Spleen (tissue), 7 donors: Measurements from ENCODE around the gene ROR1.

Experiments used
- POLR2AphosphoS5 ChIP-seq, 3 donors: sonication (generic); formaldehyde crosslinking; IDR thresholded peaks; one replicate each; pipeline ENCODE4 v1.5.1; 2017; ENCODE audit warnings: antibody characterized with exemption in 3 of 3
- TF ChIP-seq, protein P1 (sequence below), 11 experiments: fragments of 200-600 bp in 7 of 11; fragments of 450-650 bp in 4 of 11; sonication (generic) in 4 of 11; IDR thresholded peaks in 8 of 11; conservative IDR thresholded peaks in 3 of 11; 1 replicate in 7 of 11; 2 replicates in 4 of 11; pipeline versions ENCODE4 v1.4.0 to v1.8.0; 2016 to 2021; ENCODE audit warnings: antibody characterized with exemption in 11 of 11, inconsistent platforms in 4 of 11, mild to moderate bottlenecking in 1 of 11
- donor health status: DM: no; HTN: no; CAD: no; lungs with moderate emphysema.
- donor health status: DM: no; HTN: no; CAD: no.
- donor health status: DM: no; HTN: no; CAD: no.

DNA sequence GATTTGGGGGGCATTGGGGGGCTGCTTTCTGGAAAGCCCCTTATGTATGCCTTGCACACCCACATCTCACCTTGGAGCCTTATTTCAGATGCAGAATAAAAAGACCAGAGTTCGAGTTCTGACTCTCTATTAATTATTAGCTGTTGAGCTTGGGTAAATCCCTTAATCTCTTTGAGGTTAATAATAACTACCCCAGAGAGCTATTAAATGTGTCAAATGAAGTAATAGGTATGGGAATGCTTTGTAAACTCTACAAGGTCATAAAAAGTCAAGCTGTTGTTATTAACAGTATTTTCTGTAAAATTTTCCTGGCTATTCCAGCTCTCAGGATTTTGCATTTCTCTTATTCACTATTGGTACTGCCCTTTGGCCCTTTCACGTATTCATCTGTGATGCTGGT, 122.9 kb downstream of the ROR1 start:
- TF ChIP-seq POLR2AphosphoS5 (IDR thresholded peaks at IDR 0.05): no peak
- TF ChIP-seq, protein P1, sequence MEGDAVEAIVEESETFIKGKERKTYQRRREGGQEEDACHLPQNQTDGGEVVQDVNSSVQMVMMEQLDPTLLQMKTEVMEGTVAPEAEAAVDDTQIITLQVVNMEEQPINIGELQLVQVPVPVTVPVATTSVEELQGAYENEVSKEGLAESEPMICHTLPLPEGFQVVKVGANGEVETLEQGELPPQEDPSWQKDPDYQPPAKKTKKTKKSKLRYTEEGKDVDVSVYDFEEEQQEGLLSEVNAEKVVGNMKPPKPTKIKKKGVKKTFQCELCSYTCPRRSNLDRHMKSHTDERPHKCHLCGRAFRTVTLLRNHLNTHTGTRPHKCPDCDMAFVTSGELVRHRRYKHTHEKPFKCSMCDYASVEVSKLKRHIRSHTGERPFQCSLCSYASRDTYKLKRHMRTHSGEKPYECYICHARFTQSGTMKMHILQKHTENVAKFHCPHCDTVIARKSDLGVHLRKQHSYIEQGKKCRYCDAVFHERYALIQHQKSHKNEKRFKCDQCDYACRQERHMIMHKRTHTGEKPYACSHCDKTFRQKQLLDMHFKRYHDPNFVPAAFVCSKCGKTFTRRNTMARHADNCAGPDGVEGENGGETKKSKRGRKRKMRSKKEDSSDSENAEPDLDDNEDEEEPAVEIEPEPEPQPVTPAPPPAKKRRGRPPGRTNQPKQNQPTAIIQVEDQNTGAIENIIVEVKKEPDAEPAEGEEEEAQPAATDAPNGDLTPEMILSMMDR (IDR thresholded peaks at IDR 0.05 in 8 of 11, conservative IDR thresholded peaks at IDR 0.05 in 3 of 11): no peak
